Measurements from ENCODE around the gene ZNF609.

- TF ChIP-seq, protein P1, sequence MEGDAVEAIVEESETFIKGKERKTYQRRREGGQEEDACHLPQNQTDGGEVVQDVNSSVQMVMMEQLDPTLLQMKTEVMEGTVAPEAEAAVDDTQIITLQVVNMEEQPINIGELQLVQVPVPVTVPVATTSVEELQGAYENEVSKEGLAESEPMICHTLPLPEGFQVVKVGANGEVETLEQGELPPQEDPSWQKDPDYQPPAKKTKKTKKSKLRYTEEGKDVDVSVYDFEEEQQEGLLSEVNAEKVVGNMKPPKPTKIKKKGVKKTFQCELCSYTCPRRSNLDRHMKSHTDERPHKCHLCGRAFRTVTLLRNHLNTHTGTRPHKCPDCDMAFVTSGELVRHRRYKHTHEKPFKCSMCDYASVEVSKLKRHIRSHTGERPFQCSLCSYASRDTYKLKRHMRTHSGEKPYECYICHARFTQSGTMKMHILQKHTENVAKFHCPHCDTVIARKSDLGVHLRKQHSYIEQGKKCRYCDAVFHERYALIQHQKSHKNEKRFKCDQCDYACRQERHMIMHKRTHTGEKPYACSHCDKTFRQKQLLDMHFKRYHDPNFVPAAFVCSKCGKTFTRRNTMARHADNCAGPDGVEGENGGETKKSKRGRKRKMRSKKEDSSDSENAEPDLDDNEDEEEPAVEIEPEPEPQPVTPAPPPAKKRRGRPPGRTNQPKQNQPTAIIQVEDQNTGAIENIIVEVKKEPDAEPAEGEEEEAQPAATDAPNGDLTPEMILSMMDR (IDR thresholded peaks at IDR 0.05) = no peak
- TF ChIP-seq POLR2A (IDR thresholded peaks at IDR 0.05) (no peak), POLR2AphosphoS5 (IDR thresholded peaks at IDR 0.05; ENCODE audit: insufficient read depth in 1 of 2, low read depth in 1 of 2) (no peak)
Observed at GRCh38 chr15:64582202-64582601, 121.8 kb downstream of the ZNF609 start.
